Skeletal muscle tissue (tissue), 4 donors: ENCODE results near the gene GPC6. TPM values are rescaled to one million over a fixed set of nuclear protein-coding genes. Genes with fewer than 3 reads are reported as not detected.

Experiments
- H3K27ac ChIP-seq: one replicate; pipeline ENCODE4 v1.7.0; 2013; ENCODE audit warnings: mild to moderate bottlenecking, low read depth, low read length, inconsistent platforms
- H3K27me3 ChIP-seq, 3 donors: one replicate each; pipeline ENCODE4 v1.7.0; 2013; ENCODE audit warnings: low read length in 3 of 3; ENCODE audit not compliant: control insufficient read depth in 3 of 3, insufficient read depth in 3 of 3
- H3K36me3 ChIP-seq, 3 donors: one replicate each; pipeline ENCODE4 v1.7.0; 2013; ENCODE audit warnings: low read length in 3 of 3; ENCODE audit not compliant: control insufficient read depth in 3 of 3, insufficient read depth in 3 of 3
- H3K4me1 ChIP-seq, 3 donors: one replicate each; pipeline ENCODE4 v1.7.0; 2013; ENCODE audit warnings: low read length in 3 of 3, mild to moderate bottlenecking in 3 of 3; ENCODE audit not compliant: control insufficient read depth in 3 of 3, insufficient read depth in 3 of 3
- H3K4me3 ChIP-seq, 3 donors: one replicate each; pipeline ENCODE4 v1.7.0; 2013; ENCODE audit warnings: low read length in 3 of 3
- H3K9ac ChIP-seq, 3 donors: one replicate each; pipeline ENCODE4 v1.7.0; 2013; ENCODE audit warnings: low read length in 3 of 3, mild to moderate bottlenecking in 3 of 3, moderate library complexity in 2 of 3, low read depth in 1 of 3
- H3K9me3 ChIP-seq, 3 donors: one replicate each; pipeline ENCODE4 v1.7.0; 2013; ENCODE audit warnings: low read length in 3 of 3; ENCODE audit not compliant: control insufficient read depth in 3 of 3
- total RNA-seq: library from RNA; depleted of rRNA; stranded (reverse); fragments of >200 nt; gene quantifications from one replicate; pipeline ENCODE4 v1.2.3, GENCODE V29; 2014
- donor health status: Osteomylitis.

The GPC6 gene
- total RNA-seq, 1 donor from 2014 or later: 7.8 TPM

GRCh38 chr13:94176561-94176960, 950.0 kb downstream of the GPC6 start:
- H3K9ac ChIP-seq: no peak overlapping the region

GRCh38 chr13:94177041-94177440, 950.4 kb downstream of the GPC6 start:
- H3K9ac ChIP-seq: no peak overlapping the region
- H3K4me1 ChIP-seq: no peaks in the 10 kb centered on the region
- H3K36me3 ChIP-seq: no peaks in the 10 kb centered on the region
- no peak overlapping the region for H3K27ac ChIP-seq
- no peak overlapping the region for H3K4me3 ChIP-seq
- H3K9me3 ChIP-seq: no peaks in the 10 kb centered on the region
- H3K27me3 ChIP-seq: no peaks in the 10 kb centered on the region

More at GRCh38 chr13:94176561-94176960, 950.0 kb downstream of the GPC6 start:
- Histone ChIP-seq H3K4me1 (no peaks in the 10 kb centered on the region), H3K27me3 (no peaks in the 10 kb centered on the region), H3K36me3 (no peaks in the 10 kb centered on the region), H3K27ac (no peak overlapping the region), H3K9me3 (no peaks in the 10 kb centered on the region), H3K4me3 (no peak overlapping the region)

GRCh38 chr13:94178625-94179244, 952.1 kb downstream of the GPC6 start:
- Histone ChIP-seq H3K4me3 (no peak overlapping the region), H3K27ac (no peak overlapping the region), H3K9ac (no peak overlapping the region), H3K9me3 (no peaks in the 10 kb centered on the region), H3K27me3 (no peaks in the 10 kb centered on the region), H3K4me1 (no peaks in the 10 kb centered on the region), H3K36me3 (no peaks in the 10 kb centered on the region)

- no peaks in the 10 kb centered on the region for H3K27me3 ChIP-seq
- no peak overlapping the region for H3K27ac ChIP-seq
- no peaks in the 10 kb centered on the region for H3K9me3 ChIP-seq
- H3K4me1 ChIP-seq: no peaks in the 10 kb centered on the region
- no peak overlapping the region for H3K4me3 ChIP-seq
- no peak overlapping the region for H3K9ac ChIP-seq
- H3K36me3 ChIP-seq: no peaks in the 10 kb centered on the region
These were observed 955.0 kb downstream of the GPC6 start for GRCh38 chr13:94181461-94182107.

- Histone ChIP-seq H3K4me3 (no peak overlapping the region), H3K9ac (no peak overlapping the region), H3K9me3 (no peaks in the 10 kb centered on the region), H3K27me3 (no peaks in the 10 kb centered on the region), H3K4me1 (no peaks in the 10 kb centered on the region), H3K27ac (no peak overlapping the region), H3K36me3 (no peaks in the 10 kb centered on the region)
These were observed 955.7 kb downstream of the GPC6 start for GRCh38 chr13:94182185-94182761.

GRCh38 chr13:94186470-94186869, 959.9 kb downstream of the GPC6 start:
- no peaks in the 10 kb centered on the region for H3K9me3 ChIP-seq
- no peak overlapping the region for H3K4me3 ChIP-seq
- H3K9ac ChIP-seq: no peak overlapping the region
- no peaks in the 10 kb centered on the region for H3K4me1 ChIP-seq
- no peak overlapping the region for H3K27ac ChIP-seq
- no peaks in the 10 kb centered on the region for H3K36me3 ChIP-seq
- H3K27me3 ChIP-seq: no peaks in the 10 kb centered on the region

- no peak overlapping the region for H3K27ac ChIP-seq
- no peaks in the 10 kb centered on the region for H3K36me3 ChIP-seq
- no peaks in the 10 kb centered on the region for H3K9me3 ChIP-seq
- H3K4me1 ChIP-seq: no peaks in the 10 kb centered on the region
- H3K4me3 ChIP-seq: no peak overlapping the region
- H3K9ac ChIP-seq: no peak overlapping the region
- H3K27me3 ChIP-seq: no peaks in the 10 kb centered on the region
These were observed 961.7 kb downstream of the GPC6 start for GRCh38 chr13:94188201-94188854.

GRCh38 chr13:94192431-94192975, 965.9 kb downstream of the GPC6 start:
- Histone ChIP-seq H3K27me3 (no peaks in the 10 kb centered on the region), H3K27ac (no peak overlapping the region), H3K9ac (no peak overlapping the region), H3K9me3 (no peaks in the 10 kb centered on the region), H3K36me3 (no peaks in the 10 kb centered on the region), H3K4me1 (no peaks in the 10 kb centered on the region), H3K4me3 (no peak overlapping the region)

- Histone ChIP-seq H3K9me3 (no peaks in the 10 kb centered on the region), H3K27ac (no peak overlapping the region), H3K36me3 (no peaks in the 10 kb centered on the region), H3K4me1 (no peaks in the 10 kb centered on the region), H3K9ac (no peak overlapping the region), H3K4me3 (no peak overlapping the region), H3K27me3 (no peaks in the 10 kb centered on the region)
These were observed 969.1 kb downstream of the GPC6 start for GRCh38 chr13:94195715-94196114.

- Histone ChIP-seq H3K9ac (no peak overlapping the region), H3K27me3 (no peaks in the 10 kb centered on the region), H3K9me3 (no peaks in the 10 kb centered on the region), H3K4me3 (no peak overlapping the region), H3K27ac (no peak overlapping the region), H3K4me1 (no peaks in the 10 kb centered on the region), H3K36me3 (no peaks in the 10 kb centered on the region)
These were observed 969.8 kb downstream of the GPC6 start for GRCh38 chr13:94196413-94196812.
